Measurements from ENCODE around the gene TESMIN. TPM values are rescaled to one million over a fixed set of nuclear protein-coding genes. Genes with fewer than 3 reads are reported as not detected.

TESMIN gene
- total and polyA plus RNA-seq, 8 donors = 1.0 to 16.3 (median 3.3) TPM

- no peaks in the 10 kb centered on the region for H3K9me3 ChIP-seq
- intact Hi-C loops (cut with DNase I; ENCODE audit: low total_unique reads) = no loop called here
- peaks cover 15 to 85% (median 49%) of the 10 kb centered on the region in 3 donors for H3K27me3 ChIP-seq
These were observed 64.8 kb downstream of the TESMIN start for GRCh38 chr11:68686486-68686885.

GRCh38 chr11:68685656-68686380 lies 65.5 kb downstream of the TESMIN start:
- WGBS, 5 donors = 90 to 95% (median 94%) methylated on average over 18 of the region's 18 CpGs
- peaks cover 15 to 87% (median 49%) of the 10 kb centered on the region in 3 donors for H3K27me3 ChIP-seq

More at GRCh38 chr11:68686486-68686885, 64.8 kb downstream of the TESMIN start:
- peaks cover 13 to 16% (median 15%) of the 10 kb centered on the region in 4 donors for H3K4me1 ChIP-seq
- 87 to 94% (median 90%) methylated on average over 12 of the region's 12 CpGs for WGBS, 5 donors
- no peak overlapping the region for H3K27ac ChIP-seq
- DNase-seq = no peak
- TF ChIP-seq POLR2AphosphoS5 (IDR thresholded peaks at IDR 0.05) = no peak
- TF ChIP-seq EP300 (IDR thresholded peaks at IDR 0.05) = no peak
- no peak for TF ChIP-seq POLR2A (IDR thresholded peaks at IDR 0.05)
- no peak for TF ChIP-seq CTCF (IDR thresholded peaks at IDR 0.05)
- H3K36me3 ChIP-seq = no peaks in the 10 kb centered on the region
- no peak overlapping the region for H3K4me3 ChIP-seq

GRCh38 chr11:68684385-68685356 lies 66.6 kb downstream of the TESMIN start, which contains the start of gene GAL:
TSS of gene GAL (plus strand) at chr11:68684544. CDS start at chr11:68684924, 380 bp downstream.
- H3K27me3 ChIP-seq = peaks cover 15 to 82% (median 44%) of the 10 kb centered on the region in 3 donors
- peak in 1 of 2 donors; percentile 66 for DNase-seq
- H3K27ac ChIP-seq = no peak within 1 kb of the TSS
- 4 to 17% (median 6%) methylated on average over 38 to 113 of the region's 113 CpGs for WGBS, 5 donors
- intact Hi-C loops (cut with DNase I; ENCODE audit: low total_unique reads) = no loop called here
- H3K9me3 ChIP-seq = no peaks in the 10 kb centered on the region
- H3K4me3 ChIP-seq = peak within 1 kb of the TSS; percentile 39 to 49 (median 43)
- H3K4me1 ChIP-seq = peaks cover 13 to 16% (median 15%) of the 10 kb centered on the region in 4 donors
- no peak for TF ChIP-seq POLR2A (IDR thresholded peaks at IDR 0.05)
- no peak for TF ChIP-seq EP300 (IDR thresholded peaks at IDR 0.05)
- no peak for TF ChIP-seq POLR2AphosphoS5 (IDR thresholded peaks at IDR 0.05)
- TF ChIP-seq CTCF (IDR thresholded peaks at IDR 0.05) = no peak
- H3K36me3 ChIP-seq = no peaks in the 10 kb centered on the region

More at GRCh38 chr11:68685656-68686380, 65.5 kb downstream of the TESMIN start:
- Histone ChIP-seq H3K9me3 (no peaks in the 10 kb centered on the region), H3K27ac (no peak overlapping the region), H3K4me3 (no peak overlapping the region), H3K4me1 (peaks cover 13 to 16% (median 15%) of the 10 kb centered on the region in 4 donors), H3K36me3 (no peaks in the 10 kb centered on the region)
- no peak for DNase-seq
- TF ChIP-seq EP300 (IDR thresholded peaks at IDR 0.05) (no peak), CTCF (IDR thresholded peaks at IDR 0.05) (no peak), POLR2AphosphoS5 (IDR thresholded peaks at IDR 0.05) (no peak), POLR2A (IDR thresholded peaks at IDR 0.05) (no peak)
- intact Hi-C loops (cut with DNase I; ENCODE audit: low total_unique reads) = no loop called here
